Measurements from ENCODE around the gene FOXN3. TPM values are rescaled to one million over a fixed set of nuclear protein-coding genes. Genes with fewer than 3 reads are reported as not detected.

The FOXN3 gene
- total RNA-seq, 1 experiment from 2014 or later, result 125 TPM

- TF ChIP-seq, protein P1, sequence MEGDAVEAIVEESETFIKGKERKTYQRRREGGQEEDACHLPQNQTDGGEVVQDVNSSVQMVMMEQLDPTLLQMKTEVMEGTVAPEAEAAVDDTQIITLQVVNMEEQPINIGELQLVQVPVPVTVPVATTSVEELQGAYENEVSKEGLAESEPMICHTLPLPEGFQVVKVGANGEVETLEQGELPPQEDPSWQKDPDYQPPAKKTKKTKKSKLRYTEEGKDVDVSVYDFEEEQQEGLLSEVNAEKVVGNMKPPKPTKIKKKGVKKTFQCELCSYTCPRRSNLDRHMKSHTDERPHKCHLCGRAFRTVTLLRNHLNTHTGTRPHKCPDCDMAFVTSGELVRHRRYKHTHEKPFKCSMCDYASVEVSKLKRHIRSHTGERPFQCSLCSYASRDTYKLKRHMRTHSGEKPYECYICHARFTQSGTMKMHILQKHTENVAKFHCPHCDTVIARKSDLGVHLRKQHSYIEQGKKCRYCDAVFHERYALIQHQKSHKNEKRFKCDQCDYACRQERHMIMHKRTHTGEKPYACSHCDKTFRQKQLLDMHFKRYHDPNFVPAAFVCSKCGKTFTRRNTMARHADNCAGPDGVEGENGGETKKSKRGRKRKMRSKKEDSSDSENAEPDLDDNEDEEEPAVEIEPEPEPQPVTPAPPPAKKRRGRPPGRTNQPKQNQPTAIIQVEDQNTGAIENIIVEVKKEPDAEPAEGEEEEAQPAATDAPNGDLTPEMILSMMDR (conservative IDR thresholded peaks at IDR 0.05), result no peak
- Histone ChIP-seq H4K91ac (ENCODE audit: insufficient read length, low read depth, low read length) (no peak overlapping the region), H2BK120ac (ENCODE audit: low read depth, low read length, poor library complexity, severe bottlenecking) (no peak overlapping the region), H3K56ac (ENCODE audit: insufficient read length, low read depth, low read length) (no peak overlapping the region), H3K23me2 (ENCODE audit: insufficient read length, low read depth, low read length, poor library complexity, severe bottlenecking) (no peaks in the 10 kb centered on the region), H2BK5ac (ENCODE audit: insufficient read length, low read length) (no peak overlapping the region), H2BK15ac (ENCODE audit: low read depth, low read length) (no peak overlapping the region), H2BK12ac (ENCODE audit: insufficient read length, low read depth, low read length) (no peak overlapping the region), H4K5ac (ENCODE audit: insufficient read length, low read depth, low read length) (no peak overlapping the region), H3K4me2 (ENCODE audit: insufficient read depth, insufficient read length, low read length) (no peak overlapping the region), H3K79me1 (ENCODE audit: insufficient read depth, low read depth, low read length, poor library complexity, severe bottlenecking) (no peaks in the 10 kb centered on the region), H2AK5ac (ENCODE audit: insufficient read length, low read length) (no peak overlapping the region), H3K18ac (ENCODE audit: insufficient read length, low read depth, low read length) (no peak overlapping the region), H3K9me3 (ENCODE audit: control insufficient read depth, low read depth, low read length) (no peaks in the 10 kb centered on the region), H2AFZ (ENCODE audit: low read length) (no peak overlapping the region), H3K27me3 (ENCODE audit: insufficient read depth, low read length) (no peaks in the 10 kb centered on the region), H3T11ph (ENCODE audit: low read length) (no peak overlapping the region), H2BK20ac (ENCODE audit: low read depth, low read length, poor library complexity, severe bottlenecking) (no peak overlapping the region), H3K9ac (ENCODE audit: extremely low read depth, insufficient read length, low read length) (no peak overlapping the region), H3K4me1 (ENCODE audit: insufficient read depth, low read length) (peaks cover 6% of the 10 kb centered on the region), H3K14ac (ENCODE audit: insufficient read depth, low read length) (no peak overlapping the region), H3K4ac (ENCODE audit: low read depth, low read length) (no peak overlapping the region), H3K27ac (ENCODE audit: insufficient read length, low read depth, low read length) (no peak overlapping the region), H3K23ac (ENCODE audit: insufficient read length, low read depth, low read length) (no peak overlapping the region), H4K20me1 (ENCODE audit: control insufficient read depth, insufficient read depth, insufficient read length) (no peaks in the 10 kb centered on the region), H4K8ac (replicated peaks; ENCODE audit: insufficient read length, low read depth, low read length) (no peak overlapping the region), H3K79me2 (ENCODE audit: insufficient read depth, low read length) (no peaks in the 10 kb centered on the region)
- no CpG with 5 or more reads among the region's 5 CpGs for WGBS (ENCODE audit: extremely low coverage, insufficient read length, low lambda C conversion rate)
- peaks cover 8 to 21% of the 10 kb centered on the region in 2 experiments; a peak in 4 of 5 replicates for H3K9me3 Mint-ChIP-seq
- H3K4me1 Mint-ChIP-seq, result peaks cover 19% of the 10 kb centered on the region in 2 experiments
- DNase-seq, result no peak
- H3K27ac Mint-ChIP-seq, result peak overlapping the region in 1 of 3 experiments; percentile 81; a peak in 2 of 7 replicates
- H3K36me3 Mint-ChIP-seq (ENCODE audit: insufficient read depth in 1 of 3, low read depth in 3 of 3), result peaks cover 0 to 13% (median 11%) of the 10 kb centered on the region in 3 experiments; a peak in 5 of 7 replicates
- H3K4me3 Mint-ChIP-seq, result no peak overlapping the region
- H3K27me3 Mint-ChIP-seq (ENCODE audit: low read depth), result peaks cover 32% of the 10 kb centered on the region
Measured at GRCh38 chr14:89117012-89117411, 300.0 kb downstream of the FOXN3 start.
